Astrocyte of the spinal cord (primary cell): ENCODE measurements around the gene ATP5F1D.

Source experiments
- DNase-seq: peaks from one replicate; pipeline ENCODE4 v3.0.0; 2011; ENCODE audit warnings: low read depth, low spot score
- H3K4me3 ChIP-seq: 2 replicates; pipeline ENCODE4 v1.5.1; 2011; ENCODE audit warnings: low read depth, mild to moderate bottlenecking, low read length, moderate library complexity
- CTCF ChIP-seq: IDR thresholded peaks from 2 replicates; pipeline ENCODE4 v1.5.1; 2012; ENCODE audit warnings: low read depth, mild to moderate bottlenecking, low read length, inconsistent platforms
- in situ Hi-C: cut with HindIII; loops from 2 replicates; pipeline ENCODE4 v1.10.0; 2017; ENCODE audit warnings: low sequenced_read_pairs

Gene ATP5F1D

GRCh38 chr19:1239420-1239795, 2.1 kb upstream of the ATP5F1D start:
- in situ Hi-C loops = no loop called here

GRCh38 chr19:1239796-1240737, 1.5 kb upstream of the ATP5F1D start:
- in situ Hi-C loops = no loop called here
- peak; percentile 87 for DNase-seq
- peak; percentile 65 for TF ChIP-seq CTCF

More at GRCh38 chr19:1239420-1239795, 2.1 kb upstream of the ATP5F1D start:
- DNase-seq = no peak
- H3K4me3 ChIP-seq = no peak overlapping the region
- TF ChIP-seq CTCF = no peak

GRCh38 chr19:1240925-1241324, 626 bp upstream of the ATP5F1D start:
- TF ChIP-seq CTCF = no peak
- in situ Hi-C loops = no loop called here
- H3K4me3 ChIP-seq = no peak overlapping the region
- DNase-seq = no peak

More at GRCh38 chr19:1239796-1240737, 1.5 kb upstream of the ATP5F1D start:
- peak overlapping the region; percentile 28 for H3K4me3 ChIP-seq

GRCh38 chr19:1243768-1244692, 2.5 kb downstream of the ATP5F1D start:
- no peak overlapping the region for H3K4me3 ChIP-seq
- in situ Hi-C loops = no loop called here
- peak; percentile 79 for DNase-seq
- peak; percentile 92 for TF ChIP-seq CTCF

- TF ChIP-seq CTCF = no peak
- in situ Hi-C loops = no loop called here
- H3K4me3 ChIP-seq = no peak overlapping the region
- no peak for DNase-seq
Observed at GRCh38 chr19:1244693-1245451, 3.3 kb downstream of the ATP5F1D start.
